Peyer's patch (tissue), 4 donors: ENCODE data around the gene LYPD1.

Source experiments
- POLR2A ChIP-seq, 2 donors: fragments of 450-650 bp; IDR thresholded peaks; one replicate each; pipeline ENCODE4 v1.5.1; 2017; ENCODE audit warnings: antibody characterized with exemption in 2 of 2, mild to moderate bottlenecking in 2 of 2, moderate library complexity in 2 of 2
- TF ChIP-seq, protein P1 (sequence below), 6 experiments: fragments of 450-650 bp in 4 of 6; fragments of 200-600 bp in 2 of 6; sonication (generic) in 1 of 6; IDR thresholded peaks; one replicate each; pipeline ENCODE4 v1.5.1; 2017 to 2019; ENCODE audit warnings: antibody characterized with exemption in 6 of 6, mild to moderate bottlenecking in 3 of 6, moderate library complexity in 1 of 6

DNA sequence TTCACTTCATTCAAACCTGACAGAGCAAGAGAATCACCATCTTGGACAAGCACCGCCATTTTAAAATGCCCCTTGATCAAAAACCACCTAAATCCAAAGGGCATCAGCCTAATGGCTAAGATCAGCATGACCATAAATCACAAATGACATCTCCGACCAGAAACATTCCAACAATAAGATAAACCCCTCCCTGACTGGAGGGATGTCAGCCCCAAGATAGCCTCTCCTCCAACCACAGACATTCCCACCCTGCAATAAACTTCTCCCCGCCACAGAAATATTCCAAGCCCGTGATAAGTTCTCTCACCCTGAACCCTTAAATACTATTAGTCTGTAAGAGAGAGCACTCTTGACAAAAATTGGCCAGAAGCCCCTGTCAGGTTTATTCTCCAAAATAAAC lies 21.6 kb upstream of the LYPD1 start:
- TF ChIP-seq POLR2A (IDR thresholded peaks at IDR 0.05), result no peak
- TF ChIP-seq, protein P1, sequence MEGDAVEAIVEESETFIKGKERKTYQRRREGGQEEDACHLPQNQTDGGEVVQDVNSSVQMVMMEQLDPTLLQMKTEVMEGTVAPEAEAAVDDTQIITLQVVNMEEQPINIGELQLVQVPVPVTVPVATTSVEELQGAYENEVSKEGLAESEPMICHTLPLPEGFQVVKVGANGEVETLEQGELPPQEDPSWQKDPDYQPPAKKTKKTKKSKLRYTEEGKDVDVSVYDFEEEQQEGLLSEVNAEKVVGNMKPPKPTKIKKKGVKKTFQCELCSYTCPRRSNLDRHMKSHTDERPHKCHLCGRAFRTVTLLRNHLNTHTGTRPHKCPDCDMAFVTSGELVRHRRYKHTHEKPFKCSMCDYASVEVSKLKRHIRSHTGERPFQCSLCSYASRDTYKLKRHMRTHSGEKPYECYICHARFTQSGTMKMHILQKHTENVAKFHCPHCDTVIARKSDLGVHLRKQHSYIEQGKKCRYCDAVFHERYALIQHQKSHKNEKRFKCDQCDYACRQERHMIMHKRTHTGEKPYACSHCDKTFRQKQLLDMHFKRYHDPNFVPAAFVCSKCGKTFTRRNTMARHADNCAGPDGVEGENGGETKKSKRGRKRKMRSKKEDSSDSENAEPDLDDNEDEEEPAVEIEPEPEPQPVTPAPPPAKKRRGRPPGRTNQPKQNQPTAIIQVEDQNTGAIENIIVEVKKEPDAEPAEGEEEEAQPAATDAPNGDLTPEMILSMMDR (IDR thresholded peaks at IDR 0.05), result no peak
